Trophoblast cell (in vitro differentiated cells and primary cell): Measurements from ENCODE around the gene MYO16.

Source experiments
- DNase-seq, 2 donors: peaks; one replicate each; pipeline ENCODE4 v3.0.0-alpha.2; 2016
- H2AFZ ChIP-seq: 2 replicates; pipeline ENCODE4 v1.6.1; 2013; ENCODE audit warnings: low read length, moderate library complexity, mild to moderate bottlenecking; ENCODE audit not compliant: insufficient read depth, poor library complexity
- H2AK5ac ChIP-seq: 2 replicates; pipeline ENCODE4 v1.6.1; 2013; ENCODE audit warnings: mild to moderate bottlenecking, low read length
- H2BK120ac ChIP-seq: 2 replicates; pipeline ENCODE4 v1.6.1; 2013; ENCODE audit warnings: low read length, mild to moderate bottlenecking, moderate library complexity; ENCODE audit not compliant: insufficient read depth, poor library complexity
- H2BK12ac ChIP-seq: 2 replicates; pipeline ENCODE4 v1.6.1; 2013; ENCODE audit warnings: mild to moderate bottlenecking, low read length, moderate library complexity
- H2BK5ac ChIP-seq: 2 replicates; pipeline ENCODE4 v1.6.1; 2013; ENCODE audit warnings: low read length, low read depth, moderate library complexity, mild to moderate bottlenecking; ENCODE audit not compliant: poor library complexity
- H3K14ac ChIP-seq: 2 replicates; pipeline ENCODE4 v1.6.1; 2013; ENCODE audit warnings: mild to moderate bottlenecking, low read length
- H3K18ac ChIP-seq: 2 replicates; pipeline ENCODE4 v1.6.1; 2013; ENCODE audit warnings: mild to moderate bottlenecking, low read length
- H3K23ac ChIP-seq: 2 replicates; pipeline ENCODE4 v1.6.1; 2013; ENCODE audit warnings: low read length
- H3K27ac ChIP-seq: 2 replicates; pipeline ENCODE4 v1.5.1; 2013; ENCODE audit warnings: low read depth, mild to moderate bottlenecking, inconsistent platforms, low read length, moderate library complexity
- H3K27me3 ChIP-seq: 2 replicates; pipeline ENCODE4 v1.6.1; 2013; ENCODE audit warnings: inconsistent platforms, mild to moderate bottlenecking, low read length, moderate library complexity; ENCODE audit not compliant: insufficient read depth
- H3K36me3 ChIP-seq, 2 experiments: 1 replicate in 1 of 2; 2 replicates in 1 of 2; pipeline ENCODE4 v1.6.1; 2013; ENCODE audit warnings: low read length in 2 of 2, mild to moderate bottlenecking in 2 of 2, moderate library complexity in 1 of 2; ENCODE audit not compliant: insufficient read depth in 2 of 2, control insufficient read depth in 1 of 2
- H3K4ac ChIP-seq: 2 replicates; pipeline ENCODE4 v1.6.1; 2013; ENCODE audit warnings: low read depth, mild to moderate bottlenecking, low read length, moderate library complexity
- H3K4me1 ChIP-seq, 2 experiments: 1 replicate in 1 of 2; 2 replicates in 1 of 2; pipeline ENCODE4 v1.6.1; 2013; ENCODE audit warnings: low read length in 2 of 2, mild to moderate bottlenecking in 2 of 2, moderate library complexity in 1 of 2; ENCODE audit not compliant: insufficient read depth in 2 of 2, control insufficient read depth in 1 of 2
- H3K4me2 ChIP-seq: 2 replicates; pipeline ENCODE4 v1.6.1; 2013; ENCODE audit warnings: inconsistent platforms, mild to moderate bottlenecking, low read length, moderate library complexity
- H3K4me3 ChIP-seq: 2 replicates; pipeline ENCODE4 v1.5.1; 2013; ENCODE audit warnings: mild to moderate bottlenecking, low read depth, low read length, inconsistent platforms
- H3K79me1 ChIP-seq: one replicate; pipeline ENCODE4 v1.6.1; 2013; ENCODE audit warnings: low read length
- H3K79me2 ChIP-seq: 2 replicates; pipeline ENCODE4 v1.6.1; 2013; ENCODE audit warnings: low read length, mild to moderate bottlenecking; ENCODE audit not compliant: control insufficient read depth, insufficient read depth, poor library complexity
- H3K9ac ChIP-seq: 2 replicates; pipeline ENCODE4 v1.6.1; 2013; ENCODE audit warnings: mild to moderate bottlenecking, low read length
- H3K9me3 ChIP-seq: 2 replicates; pipeline ENCODE4 v1.6.1; 2013; ENCODE audit warnings: low read depth, mild to moderate bottlenecking, control low read depth, inconsistent platforms, low read length; ENCODE audit not compliant: insufficient read depth
- H4K12ac ChIP-seq: 2 replicates; pipeline ENCODE4 v1.6.1; 2013; ENCODE audit warnings: low read depth, mild to moderate bottlenecking, low read length, moderate library complexity
- H4K8ac ChIP-seq: 2 replicates; pipeline ENCODE4 v1.6.1; 2013; ENCODE audit warnings: low read depth, mild to moderate bottlenecking, low read length, moderate library complexity
- H4K91ac ChIP-seq: one replicate; pipeline ENCODE4 v1.6.1; 2013; ENCODE audit warnings: low read depth, mild to moderate bottlenecking, low read length, moderate library complexity
- WGBS: extraction: QIAGEN DNeasy Blood & Tissue Kit; methylation state at CpG from one replicate; pipeline ENCODE4 v1.1.7; 2013; ENCODE audit warnings: missing lambda C conversion rate; ENCODE audit not compliant: insufficient read length, insufficient coverage; ENCODE audit errors: extremely low coverage; 5-methylcytosine and 5-hydroxymethylcytosine counted together

Gene MYO16

DNA sequence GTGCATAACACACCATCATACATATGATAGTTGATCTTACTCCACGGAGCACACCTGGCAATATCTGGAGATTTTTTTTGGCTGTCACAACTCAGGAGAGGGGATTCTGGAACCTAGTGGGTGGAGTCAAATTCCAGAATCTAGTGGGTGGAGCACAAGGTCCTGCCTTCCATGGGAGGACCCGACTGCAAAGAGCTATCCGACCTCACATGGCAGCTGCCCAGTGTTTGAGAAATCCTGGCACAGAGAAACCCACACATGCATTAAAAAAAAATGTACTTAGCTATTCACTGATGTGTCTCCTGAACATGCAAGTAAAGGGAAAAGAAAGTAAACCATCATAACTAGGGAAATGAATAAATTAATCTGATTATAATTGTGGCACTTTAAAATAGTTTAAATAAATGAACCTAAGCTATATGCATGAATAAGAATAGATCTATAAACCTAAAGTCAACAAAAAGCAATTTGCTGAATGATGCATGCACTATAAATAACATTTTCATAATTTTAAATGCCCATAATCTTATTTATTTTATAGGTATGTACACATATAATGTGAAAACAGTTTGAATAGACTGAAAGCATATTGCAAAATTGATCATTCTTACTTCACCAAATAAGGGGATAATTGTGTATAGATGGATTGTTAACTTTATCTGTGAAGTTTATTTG, 300.3 kb downstream of the MYO16 start:
- Histone ChIP-seq H3K9me3 (no peaks in the 10 kb centered on the region), H2BK12ac (no peak overlapping the region), H2AFZ (no peak overlapping the region), H3K4me2 (no peak overlapping the region), H3K27ac (no peak overlapping the region), H3K4me1 (no peaks in the 10 kb centered on the region), H2BK120ac (no peak overlapping the region), H4K8ac (no peak overlapping the region), H2BK5ac (no peak overlapping the region), H3K14ac (no peak overlapping the region), H3K27me3 (no peaks in the 10 kb centered on the region), H3K18ac (no peak overlapping the region), H3K79me1 (no peaks in the 10 kb centered on the region), H4K91ac (no peak overlapping the region), H3K79me2 (no peaks in the 10 kb centered on the region), H4K12ac (no peak overlapping the region), H3K4me3 (no peak overlapping the region), H3K9ac (no peak overlapping the region), H3K23ac (no peak overlapping the region), H3K36me3 (no peaks in the 10 kb centered on the region), H2AK5ac (no peak overlapping the region), H3K4ac (no peak overlapping the region)
- DNase-seq, result no peak
- WGBS, result no CpG with 5 or more reads among the region's 3 CpGs

DNA sequence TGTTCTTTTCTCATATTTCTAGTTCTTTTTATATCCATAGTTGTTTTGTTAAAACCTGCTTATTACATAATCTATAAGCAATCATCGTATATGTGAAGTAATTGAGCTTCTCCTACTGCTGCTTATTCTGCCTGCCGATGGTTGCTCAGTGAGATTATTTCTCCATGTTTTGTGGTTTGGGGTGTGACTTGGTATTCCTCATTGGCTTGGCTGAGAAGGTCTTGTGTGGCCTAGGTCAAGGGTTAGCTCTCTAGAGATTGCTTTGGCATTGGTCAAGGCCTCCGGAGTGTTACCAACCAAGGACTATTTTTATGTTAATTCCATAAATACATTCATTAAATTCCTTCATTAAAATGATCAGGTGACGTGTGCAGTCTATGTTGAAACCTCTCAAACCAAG, 302.8 kb downstream of the MYO16 start:
- WGBS, result no CpG with 5 or more reads among the region's 4 CpGs
- H2AK5ac ChIP-seq, result no peak overlapping the region
- no peak overlapping the region for H3K27ac ChIP-seq
- H3K79me2 ChIP-seq, result no peaks in the 10 kb centered on the region
- H3K27me3 ChIP-seq, result no peaks in the 10 kb centered on the region
- H4K12ac ChIP-seq, result no peak overlapping the region
- no peak overlapping the region for H3K14ac ChIP-seq
- H3K9me3 ChIP-seq, result no peaks in the 10 kb centered on the region
- H3K18ac ChIP-seq, result no peak overlapping the region
- no peak overlapping the region for H2BK5ac ChIP-seq
- H4K91ac ChIP-seq, result no peak overlapping the region
- H2BK12ac ChIP-seq, result no peak overlapping the region
- H3K4ac ChIP-seq, result no peak overlapping the region
- H3K4me1 ChIP-seq, result no peaks in the 10 kb centered on the region
- H2AFZ ChIP-seq, result no peak overlapping the region
- H3K4me3 ChIP-seq, result no peak overlapping the region
- no peaks in the 10 kb centered on the region for H3K79me1 ChIP-seq
- H2BK120ac ChIP-seq, result no peak overlapping the region
- H3K9ac ChIP-seq, result no peak overlapping the region
- no peak overlapping the region for H4K8ac ChIP-seq
- H3K4me2 ChIP-seq, result no peak overlapping the region
- no peaks in the 10 kb centered on the region for H3K36me3 ChIP-seq
- no peak for DNase-seq
- H3K23ac ChIP-seq, result no peak overlapping the region

DNA sequence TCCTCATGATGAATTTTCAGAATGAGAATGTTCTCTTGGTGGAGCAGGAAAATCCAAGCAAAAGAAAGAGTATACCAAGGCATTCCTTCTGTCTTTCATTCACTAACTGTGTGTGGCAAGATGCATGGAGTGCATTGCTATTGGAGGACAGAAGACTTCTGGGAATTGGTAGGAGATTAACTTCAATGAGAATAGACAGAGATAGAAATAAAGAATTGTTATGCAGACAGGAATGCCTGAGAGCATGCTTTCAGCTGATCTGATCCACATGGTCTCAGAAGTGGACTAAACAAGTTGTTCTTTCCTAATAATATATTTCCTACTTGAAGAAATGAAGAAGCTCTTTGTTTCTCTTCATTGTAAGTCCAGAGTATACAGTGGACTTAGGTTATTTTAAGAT, 303.6 kb downstream of the MYO16 start:
- no peak overlapping the region for H3K27ac ChIP-seq
- H2AFZ ChIP-seq, result no peak overlapping the region
- no peaks in the 10 kb centered on the region for H3K79me2 ChIP-seq
- H3K4me3 ChIP-seq, result no peak overlapping the region
- no peak overlapping the region for H4K8ac ChIP-seq
- H2BK120ac ChIP-seq, result no peak overlapping the region
- no peak overlapping the region for H3K4ac ChIP-seq
- no peak overlapping the region for H4K91ac ChIP-seq
- H3K36me3 ChIP-seq, result no peaks in the 10 kb centered on the region
- no peak overlapping the region for H2AK5ac ChIP-seq
- H3K9me3 ChIP-seq, result no peaks in the 10 kb centered on the region
- no peaks in the 10 kb centered on the region for H3K79me1 ChIP-seq
- H2BK12ac ChIP-seq, result no peak overlapping the region
- H3K18ac ChIP-seq, result no peak overlapping the region
- no peaks in the 10 kb centered on the region for H3K27me3 ChIP-seq
- H3K4me2 ChIP-seq, result no peak overlapping the region
- H3K14ac ChIP-seq, result no peak overlapping the region
- H3K4me1 ChIP-seq, result peaks cover 0 to under 1% of the 10 kb centered on the region in 2 experiments
- DNase-seq, result no peak
- H2BK5ac ChIP-seq, result no peak overlapping the region
- H3K23ac ChIP-seq, result no peak overlapping the region
- H3K9ac ChIP-seq, result no peak overlapping the region
- no peak overlapping the region for H4K12ac ChIP-seq

DNA sequence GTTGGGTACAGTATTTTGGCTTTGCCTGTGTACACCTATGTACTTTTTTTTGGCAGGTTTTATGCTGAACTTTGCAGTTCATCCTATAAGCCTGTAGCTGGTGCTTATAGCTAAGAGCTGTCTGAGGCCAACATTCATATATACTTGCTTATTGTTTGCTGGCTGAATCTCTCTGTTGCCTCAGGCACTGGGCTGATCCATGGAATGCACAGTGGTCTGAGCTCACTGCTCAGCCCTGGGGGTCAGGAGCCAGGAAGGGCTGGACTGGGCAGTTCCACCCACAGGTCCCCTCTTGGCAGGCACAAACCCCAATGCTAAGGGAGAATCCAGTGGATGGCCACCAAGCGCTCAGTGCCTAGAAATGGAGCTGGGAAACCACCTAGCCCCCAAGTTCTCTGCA, 308.7 kb downstream of the MYO16 start:
- Histone ChIP-seq H3K79me1 (no peaks in the 10 kb centered on the region), H3K9ac (no peak overlapping the region), H3K4me2 (no peak overlapping the region), H4K91ac (no peak overlapping the region), H3K14ac (no peak overlapping the region), H3K4me1 (peaks cover 0 to 3% of the 10 kb centered on the region in 2 experiments), H2AFZ (no peak overlapping the region), H2BK5ac (no peak overlapping the region), H3K79me2 (no peaks in the 10 kb centered on the region), H3K23ac (no peak overlapping the region), H2AK5ac (no peak overlapping the region), H2BK12ac (no peak overlapping the region), H3K36me3 (no peaks in the 10 kb centered on the region), H3K4me3 (no peak overlapping the region), H4K8ac (no peak overlapping the region), H4K12ac (no peak overlapping the region), H3K27me3 (no peaks in the 10 kb centered on the region), H3K27ac (no peak overlapping the region), H2BK120ac (no peak overlapping the region), H3K4ac (no peak overlapping the region), H3K18ac (no peak overlapping the region), H3K9me3 (no peaks in the 10 kb centered on the region)
- WGBS, result no CpG with 5 or more reads among the region's 1 CpG
- DNase-seq, result no peak
